H4 (cell line): ENCODE measurements around the gene C1orf50. TPM values are rescaled to one million over a fixed set of nuclear protein-coding genes. Genes with fewer than 3 reads are reported as not detected.
"Not testable (repeated sequence)": the region's sequence is repeated elsewhere in the genome, so short reads cannot be mapped to it uniquely, and the experiment has no call there.

Experiments
- DNase-seq: peaks from one replicate; pipeline ENCODE4 v3.0.0-alpha.2; 2015; ENCODE audit warnings: low spot score
- total RNA-seq: library from RNA; depleted of rRNA; stranded (reverse); fragments of >200 nt; shearing (Covaris generic); gene quantifications from 2 replicates; pipeline ENCODE4 v1.2.3, GENCODE V29; 2014; rRNA removed

Gene C1orf50
- total RNA-seq, 1 experiment from 2014 or later, result 5.8 TPM

GRCh38 chr1:42797979-42798378 lies 30.9 kb downstream of the C1orf50 start:
- no peak for DNase-seq

- DNase-seq, result no peak
These were observed 34.9 kb downstream of the C1orf50 start for GRCh38 chr1:42801832-42802473.

- no peak for DNase-seq
These were observed 39.1 kb downstream of the C1orf50 start for GRCh38 chr1:42806171-42806570.

- no peak for DNase-seq
These were observed 39.5 kb downstream of the C1orf50 start for GRCh38 chr1:42806593-42806992.

GRCh38 chr1:42807056-42807668 lies 40.1 kb downstream of the C1orf50 start:
- no peak for DNase-seq

GRCh38 chr1:42814815-42815214 lies 47.8 kb downstream of the C1orf50 start:
- DNase-seq, result not testable (repeated sequence)

- no peak for DNase-seq
These were observed 49.0 kb downstream of the C1orf50 start for GRCh38 chr1:42815941-42816584.

GRCh38 chr1:42816585-42817439 lies 49.8 kb downstream of the C1orf50 start, which contains the start of the genes ERMAP and SVBP:
Gene ERMAP, plus strand, starts transcription at chr1:42817122. Its CDS starts 13,327 bp downstream, at chr1:42830449.
Gene SVBP, minus strand, starts transcription at chr1:42817397. Its CDS starts 853 bp downstream, at chr1:42816544.
- peak; percentile 77 for DNase-seq

GRCh38 chr1:42817440-42817767 lies 50.4 kb downstream of the C1orf50 start:
- no peak for DNase-seq

GRCh38 chr1:42817976-42818375 lies 50.9 kb downstream of the C1orf50 start:
- DNase-seq, result no peak

- no peak for DNase-seq
These were observed 53.8 kb downstream of the C1orf50 start for GRCh38 chr1:42820813-42821212.

- no peak for DNase-seq
These were observed 54.6 kb downstream of the C1orf50 start for GRCh38 chr1:42821690-42822089.

GRCh38 chr1:42822800-42823392 lies 55.8 kb downstream of the C1orf50 start:
- DNase-seq, result peak; percentile 40

- no peak for DNase-seq
These were observed 57.5 kb downstream of the C1orf50 start for GRCh38 chr1:42824481-42825035.

GRCh38 chr1:42825036-42825851 lies 58.2 kb downstream of the C1orf50 start:
- DNase-seq, result no peak

Other genes starting within 250 kb of the C1orf50 start
- gene PPIH, start 108.8 kb upstream of the C1orf50 start, total RNA-seq, result 142 and 206 TPM in 2 replicates
- gene YBX1, start 84.8 kb upstream of the C1orf50 start, total RNA-seq, result 1,356 and 1,447 TPM in 2 replicates
- not detected in 2 replicates for gene CLDN19, start 27.0 kb upstream of the C1orf50 start, total RNA-seq
- 172 and 184 TPM in 2 replicates for gene P3H1, start 221 bp upstream of the C1orf50 start, total RNA-seq
- 0.04 and 0.08 TPM in 2 replicates for gene TMEM269, start 17.7 kb downstream of the C1orf50 start, total RNA-seq
- 13.0 and 21.2 TPM in 2 replicates for gene ERMAP, start 49.9 kb downstream of the C1orf50 start, total RNA-seq
- gene SVBP, start 50.1 kb downstream of the C1orf50 start, total RNA-seq, result 33.5 and 43.3 TPM in 2 replicates
- 16.3 and 17.7 TPM in 2 replicates for gene ZNF691, start 79.4 kb downstream of the C1orf50 start, total RNA-seq
- gene SLC2A1, start 191.6 kb downstream of the C1orf50 start, total RNA-seq, result 372 and 398 TPM in 2 replicates